Measurements from ENCODE around the gene BAG5.
"Not testable (repeated sequence)": the region's sequence is repeated elsewhere in the genome, so short reads cannot be mapped to it uniquely, and the experiment has no call there.

The BAG5 gene

GRCh38 chr14:103521438-103521950 is 41.0 kb downstream of the BAG5 start:
- no peak for DNase-seq

GRCh38 chr14:103520657-103521437 is 41.6 kb downstream of the BAG5 start:
- peak; percentile 62 for DNase-seq

DNA sequence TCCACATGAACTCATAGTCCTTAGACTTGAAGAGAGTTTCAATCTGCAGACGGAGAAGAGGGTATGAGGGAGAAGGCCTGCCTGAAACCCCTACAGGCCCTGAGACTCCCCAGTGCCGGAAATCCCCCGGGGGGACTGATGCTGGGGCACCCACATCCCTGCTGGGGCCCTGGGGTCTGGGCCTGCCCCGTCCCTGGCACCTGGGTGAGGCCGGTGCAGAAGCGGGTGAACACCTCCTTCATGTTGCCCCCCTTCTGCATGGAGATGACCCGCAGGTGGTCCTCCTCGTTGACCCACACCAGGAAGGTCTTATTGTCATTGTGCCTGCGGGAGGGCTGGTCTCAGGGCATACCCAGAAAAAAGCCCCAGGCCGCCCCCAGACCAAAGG is 42.2 kb downstream of the BAG5 start:
- no peak for DNase-seq

- no peak for DNase-seq
These were observed 42.6 kb downstream of the BAG5 start for GRCh38 chr14:103519837-103520212.

GRCh38 chr14:103519043-103519836 is 43.2 kb downstream of the BAG5 start:
- no peak for DNase-seq

DNA sequence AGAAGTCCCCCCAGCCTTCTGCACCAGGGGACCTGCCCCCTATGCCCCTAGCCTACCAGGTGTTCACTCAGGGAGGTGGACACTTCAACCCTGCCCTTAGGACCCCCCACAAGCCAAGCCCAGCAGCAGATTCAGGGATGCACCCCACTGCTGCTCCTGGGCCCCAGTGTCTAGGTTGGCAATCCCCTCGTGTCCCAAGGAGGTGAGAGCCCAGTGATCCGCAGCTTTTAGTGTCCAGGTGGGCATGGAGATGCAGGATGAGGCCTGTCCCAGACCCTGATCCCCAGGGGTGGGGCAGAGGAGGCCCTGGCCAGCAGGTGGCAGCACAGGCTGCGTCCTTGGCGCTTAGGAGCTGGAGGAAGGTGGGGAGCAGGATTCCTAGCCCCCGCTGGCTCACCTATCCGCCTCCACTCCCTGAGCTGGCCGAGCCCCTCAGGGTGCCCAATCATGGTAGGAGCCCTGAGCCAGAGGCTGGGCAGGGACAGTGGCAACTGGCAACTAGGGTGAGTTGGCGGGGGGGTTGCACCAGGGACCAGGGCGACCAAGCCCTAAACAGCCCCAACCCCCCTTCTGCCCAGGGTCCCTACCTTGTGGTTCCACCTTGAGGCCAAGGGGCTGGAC is 43.9 kb downstream of the BAG5 start:
- DNase-seq = peak; percentile 54

DNA sequence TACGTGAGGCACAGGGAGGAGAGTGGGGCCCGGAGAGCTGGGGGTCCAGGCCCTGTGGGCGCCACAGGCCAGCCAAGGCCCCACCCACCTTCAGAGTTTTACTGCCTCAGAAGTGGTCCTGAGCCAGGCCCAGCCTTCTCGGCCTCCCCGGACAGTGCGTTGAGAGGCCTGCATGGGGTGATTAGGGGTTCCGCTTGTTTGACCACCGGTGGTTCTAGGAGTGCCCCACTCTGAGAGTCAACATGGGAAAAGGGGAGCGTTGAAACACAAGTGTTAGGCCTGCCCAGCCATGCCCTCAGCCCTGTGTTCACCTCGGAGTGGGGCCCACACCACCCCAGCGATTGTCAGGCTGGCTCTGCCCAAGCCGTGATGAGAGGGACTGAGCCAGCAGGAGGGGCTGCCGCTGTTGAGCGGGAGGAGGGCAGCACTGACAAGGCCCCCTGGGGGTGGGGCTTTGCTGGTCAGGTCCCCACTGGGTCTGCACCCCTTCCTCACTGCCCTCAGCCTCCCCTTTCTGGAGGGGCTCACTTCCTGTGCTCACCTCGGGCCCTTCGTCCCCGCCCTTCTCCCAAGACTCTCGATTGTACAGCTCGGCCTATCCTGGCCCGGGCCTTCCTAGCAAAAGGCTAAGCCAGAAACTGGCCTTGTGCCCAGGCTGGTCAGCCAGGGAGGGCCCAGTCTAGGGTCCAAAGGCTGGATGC is 44.6 kb downstream of the BAG5 start:
- no peak for DNase-seq

DNA sequence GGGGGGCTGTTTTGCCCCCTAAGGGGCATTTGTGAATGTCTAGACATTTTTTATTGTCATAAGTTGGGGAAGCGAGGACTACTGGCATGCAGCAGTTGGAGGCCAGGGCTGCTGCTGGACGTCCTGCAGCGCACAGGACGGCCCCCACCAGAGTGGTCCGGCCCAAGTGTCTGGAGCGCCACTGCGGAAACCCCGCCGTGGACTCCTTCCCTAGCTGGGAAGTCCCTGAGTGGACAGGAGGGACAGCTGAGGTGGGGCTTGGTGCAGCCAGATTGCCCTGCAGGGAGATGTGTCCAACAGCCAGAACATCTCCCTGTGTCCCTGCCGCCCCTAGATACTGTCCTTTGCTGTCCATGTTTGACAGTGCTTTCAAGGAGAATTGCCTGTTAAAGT is 45.3 kb downstream of the BAG5 start:
- no peak for DNase-seq

DNA sequence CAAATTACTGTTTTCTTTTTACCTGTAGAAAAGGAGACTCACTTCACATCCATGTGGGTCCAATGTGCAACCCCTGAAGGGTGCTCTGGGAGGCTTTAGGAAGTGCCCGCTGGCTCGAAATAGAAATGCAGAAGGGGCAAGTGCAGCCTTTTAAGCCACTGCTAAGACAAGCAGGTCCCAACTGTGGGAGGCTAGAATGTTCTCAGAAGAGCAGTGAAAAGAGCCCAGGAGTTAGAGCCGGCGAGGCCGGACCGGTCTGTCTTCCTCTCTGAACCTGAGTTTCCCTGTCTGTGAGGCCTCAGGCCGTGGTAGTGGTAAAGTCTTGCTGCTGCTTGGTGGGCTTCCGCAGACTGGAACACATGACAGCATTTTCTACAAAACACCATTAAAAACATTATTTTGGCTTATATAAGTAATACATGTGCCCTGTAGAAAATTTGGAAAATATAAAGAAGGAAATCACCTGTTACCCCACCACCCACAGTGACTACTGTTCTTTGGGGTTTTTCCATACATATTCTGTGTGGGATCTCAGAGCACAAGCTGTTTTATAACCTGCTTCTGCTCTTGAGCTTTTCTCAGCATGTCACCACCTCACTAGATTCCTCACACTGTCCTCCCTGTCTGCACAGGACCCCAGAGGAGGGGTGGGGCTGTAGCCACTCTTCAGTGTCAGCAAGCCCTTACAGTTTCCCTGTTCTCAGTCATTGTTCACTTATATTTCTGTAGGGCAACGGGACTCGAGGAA is 45.9 kb downstream of the BAG5 start:
- no peak for DNase-seq

GRCh38 chr14:103514596-103515421 is 47.6 kb downstream of the BAG5 start:
- DNase-seq = no peak

DNA sequence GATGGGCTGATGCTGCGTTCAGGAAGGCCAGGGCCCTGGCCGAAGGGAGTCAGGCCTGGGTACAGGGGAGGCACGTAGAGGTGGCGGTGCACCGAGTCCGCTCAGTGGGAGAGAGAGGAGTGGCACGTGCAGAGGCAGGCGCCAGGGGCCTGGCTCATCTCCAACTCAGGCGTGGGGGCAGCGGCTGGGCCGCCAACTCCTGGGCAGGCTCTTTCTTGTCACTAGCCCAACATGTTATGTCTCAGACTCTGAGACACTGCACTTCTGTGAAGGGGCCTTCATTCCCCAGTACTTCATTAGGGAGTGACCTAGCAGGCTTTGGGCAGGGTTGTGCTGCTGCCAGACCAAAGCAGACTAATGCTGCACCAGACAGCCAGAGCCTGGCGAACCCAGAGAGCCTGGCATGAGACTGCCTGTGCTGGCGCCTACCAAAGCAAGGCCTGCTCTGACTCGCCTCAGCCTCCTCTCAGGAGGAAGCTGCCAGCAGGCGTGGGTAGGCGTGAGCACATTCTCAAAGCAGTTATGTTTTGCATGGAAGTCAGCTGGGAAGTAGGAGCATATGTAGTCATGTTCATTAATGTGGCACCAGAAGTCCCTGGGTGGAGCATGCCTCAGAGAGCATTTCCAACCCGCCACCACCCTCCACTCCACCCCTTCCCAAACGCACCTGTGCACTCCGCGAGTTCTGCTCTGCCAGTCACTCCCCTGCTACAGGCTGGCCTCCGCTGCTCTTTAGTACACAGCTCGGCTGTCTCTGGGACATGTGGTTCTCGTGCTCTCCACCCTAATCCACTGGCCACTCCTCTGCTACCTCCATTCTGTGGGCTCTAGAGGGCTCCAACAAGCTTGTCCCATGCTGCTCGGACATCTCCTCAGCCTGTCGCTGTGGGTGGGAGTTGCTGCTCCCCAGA is 49.5 kb downstream of the BAG5 start:
- no peak for DNase-seq

- not testable (repeated sequence) for DNase-seq
These were observed 50.3 kb downstream of the BAG5 start for GRCh38 chr14:103512180-103512579.

DNA sequence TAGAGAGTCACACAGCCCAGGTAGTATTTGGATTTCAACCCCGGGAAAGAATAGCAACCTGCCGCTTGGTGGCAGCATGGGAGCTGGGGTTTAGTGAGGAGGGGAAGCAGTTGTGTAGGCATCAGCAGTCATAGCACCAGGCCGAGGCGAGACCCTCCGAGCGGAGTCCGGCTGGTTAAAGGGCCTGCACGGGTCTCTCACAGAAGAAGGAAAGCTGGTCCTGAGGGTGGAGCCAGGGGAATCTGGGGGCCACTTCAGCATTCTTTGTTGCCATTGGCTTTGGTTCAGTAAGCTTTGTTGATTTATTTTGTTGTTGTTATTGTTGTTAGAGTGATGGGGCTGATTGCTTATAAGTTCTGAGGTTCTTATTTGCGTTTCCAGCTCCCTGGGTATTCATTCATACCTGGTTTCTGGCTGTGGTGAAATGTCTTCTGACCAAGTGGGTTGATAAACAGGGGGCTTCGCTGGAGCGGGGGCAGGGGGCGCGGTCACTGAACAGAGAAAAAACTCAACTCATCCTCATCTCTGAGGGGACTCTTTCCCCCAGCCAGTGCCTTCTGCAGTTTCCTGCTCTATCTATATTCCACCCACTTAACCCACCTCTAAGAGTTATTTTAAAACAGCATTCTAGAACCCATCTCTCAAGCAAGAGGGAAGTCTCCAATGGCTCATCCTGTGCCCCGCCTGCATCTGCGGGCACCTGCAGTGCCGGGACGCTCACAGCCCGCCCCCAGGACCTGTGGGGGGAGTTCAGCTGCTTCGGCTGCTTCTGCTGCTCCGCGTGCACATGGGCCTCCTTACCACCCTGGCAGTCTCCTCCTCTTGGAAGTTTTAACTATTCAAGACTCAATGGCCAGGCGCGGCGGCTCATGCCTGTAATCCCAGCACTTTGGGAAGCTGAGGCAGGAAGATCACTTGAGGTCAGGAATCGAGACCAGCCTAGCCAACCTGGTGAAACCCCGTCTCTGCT is 51.4 kb downstream of the BAG5 start:
- DNase-seq = no peak

GRCh38 chr14:103509864-103510723 is 52.4 kb downstream of the BAG5 start:
- DNase-seq = no peak

DNA sequence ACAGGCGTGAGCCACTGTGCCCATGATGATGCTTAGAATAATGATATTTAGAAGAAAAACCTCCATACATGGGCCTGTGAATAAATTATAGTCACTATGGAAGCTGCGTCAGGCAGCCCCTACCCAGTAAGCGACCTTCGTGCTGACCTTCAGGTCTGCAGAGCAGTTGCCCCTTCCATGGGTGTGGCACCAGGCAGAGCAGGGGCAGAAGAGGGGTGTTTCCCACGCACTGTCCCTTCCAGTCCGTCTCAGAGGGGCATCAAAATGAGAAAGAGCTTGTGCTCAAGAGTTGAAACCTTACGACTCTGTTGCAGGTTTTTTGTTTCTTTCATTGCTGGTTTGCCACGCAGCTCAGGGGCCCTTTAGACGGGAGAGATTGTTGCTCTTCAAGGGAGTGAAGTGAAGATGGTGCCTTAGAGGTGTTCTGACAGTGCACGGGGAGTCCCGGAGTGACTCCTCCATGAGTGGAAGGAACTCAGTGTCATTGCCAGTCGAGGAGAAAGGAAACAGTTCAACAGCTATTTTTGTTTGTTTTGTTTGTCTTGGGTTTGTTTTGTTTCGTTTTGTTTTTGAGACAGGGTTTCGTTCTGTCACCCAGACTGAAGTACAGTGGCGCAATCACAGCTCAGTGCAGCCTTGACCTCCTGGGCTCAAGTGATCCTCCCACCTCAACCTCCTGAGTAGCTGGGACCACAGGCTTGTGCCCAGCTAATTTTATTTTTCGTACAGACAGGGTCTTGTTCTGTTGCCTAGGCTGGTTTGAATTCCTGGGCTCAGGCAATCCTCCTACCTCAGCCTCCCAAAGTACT is 53.7 kb downstream of the BAG5 start:
- DNase-seq = no peak

DNA sequence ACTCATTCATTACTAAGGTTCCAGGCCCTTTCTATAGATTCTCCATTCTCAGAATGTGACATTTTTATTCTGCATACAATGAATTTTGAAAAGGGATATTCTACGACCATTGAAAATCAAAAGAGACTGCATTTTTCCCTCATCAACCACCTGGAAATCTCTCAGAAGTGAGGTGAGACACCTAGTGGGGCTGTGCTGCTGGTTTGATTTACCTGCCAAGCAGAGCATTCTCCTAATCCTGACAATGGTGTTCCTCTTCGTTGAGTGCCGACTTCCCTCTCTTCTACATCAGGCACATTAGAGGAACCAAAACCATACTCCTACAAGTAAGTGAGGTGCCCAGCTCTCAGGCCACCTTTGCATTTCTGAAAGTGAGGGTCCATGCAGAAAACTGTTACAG is 54.7 kb downstream of the BAG5 start:
- DNase-seq = no peak

Data from activated gamma-delta T cell treated with Interleukin-2 at 50 U/mL for 16 hours (primary cell).